Hematopoietic multipotent progenitor cell treated with erythropoietin and hydrocortisone succinate and interleukin-3 and kit ligand, for 15 days (in vitro differentiated cells): ENCODE measurements around the gene VCAM1.

ENCODE experiments used
- DNase-seq: peaks from one replicate; pipeline ENCODE4 v3.0.0-alpha.2; 2015; ENCODE audit warnings: low spot score

Gene VCAM1

DNA sequence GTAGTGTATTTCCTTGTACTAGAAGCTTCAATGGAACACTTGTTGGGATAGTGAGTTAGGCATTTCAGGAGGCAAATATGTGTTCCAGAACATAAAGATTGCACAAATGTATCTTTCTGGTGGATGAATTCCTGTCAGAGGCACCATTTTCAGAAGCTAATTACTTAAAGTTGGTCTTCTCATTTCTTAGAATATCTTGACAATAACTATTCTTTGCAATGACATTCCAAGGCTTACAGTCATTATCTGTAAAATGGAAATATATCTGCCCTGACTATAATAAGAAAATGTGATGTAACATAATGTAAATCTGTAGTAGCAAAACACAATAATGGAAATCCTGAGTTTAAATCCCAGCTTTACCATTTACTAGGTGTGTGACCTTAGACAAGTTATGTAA is 2.7 kb downstream of the VCAM1 start:
- no peak for DNase-seq

DNA sequence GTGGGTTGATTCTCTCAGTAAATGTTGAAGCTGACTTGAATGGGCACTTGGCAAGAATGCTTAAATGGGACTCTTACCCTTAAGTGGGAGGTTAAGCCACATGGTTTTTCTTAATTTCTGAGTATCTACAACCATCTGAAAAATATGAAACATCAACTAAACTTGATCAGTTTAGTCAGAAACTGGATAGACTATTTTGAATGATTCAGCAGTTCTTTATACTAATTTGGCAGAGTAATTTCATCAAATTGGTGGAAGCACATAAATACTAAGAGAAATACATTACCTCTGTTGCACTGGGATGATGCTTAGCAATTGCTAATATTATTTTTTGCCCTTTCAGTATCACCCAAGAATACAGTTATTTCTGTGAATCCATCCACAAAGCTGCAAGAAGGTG is 4.7 kb downstream of the VCAM1 start:
- no peak for DNase-seq

- no peak for DNase-seq
Observed at GRCh38 chr1:100730130-100730529, 10.6 kb downstream of the VCAM1 start.

DNA sequence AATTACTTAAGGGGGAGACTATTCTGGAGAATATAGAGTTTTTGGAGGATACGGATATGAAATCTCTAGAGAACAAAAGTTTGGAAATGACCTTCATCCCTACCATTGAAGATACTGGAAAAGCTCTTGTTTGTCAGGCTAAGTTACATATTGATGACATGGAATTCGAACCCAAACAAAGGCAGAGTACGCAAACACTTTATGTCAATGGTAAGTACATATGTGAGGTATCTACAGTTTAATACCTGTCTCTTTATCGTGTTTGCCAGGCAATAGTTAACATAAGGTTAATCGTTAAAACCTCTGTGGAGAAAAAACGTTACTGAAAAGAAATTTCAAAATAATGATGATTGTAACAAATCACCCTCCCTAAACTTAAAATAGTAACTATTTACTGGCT is 11.8 kb downstream of the VCAM1 start:
- DNase-seq: no peak

- DNase-seq: no peak
Observed at GRCh38 chr1:100731758-100732157, 12.2 kb downstream of the VCAM1 start.

DNA sequence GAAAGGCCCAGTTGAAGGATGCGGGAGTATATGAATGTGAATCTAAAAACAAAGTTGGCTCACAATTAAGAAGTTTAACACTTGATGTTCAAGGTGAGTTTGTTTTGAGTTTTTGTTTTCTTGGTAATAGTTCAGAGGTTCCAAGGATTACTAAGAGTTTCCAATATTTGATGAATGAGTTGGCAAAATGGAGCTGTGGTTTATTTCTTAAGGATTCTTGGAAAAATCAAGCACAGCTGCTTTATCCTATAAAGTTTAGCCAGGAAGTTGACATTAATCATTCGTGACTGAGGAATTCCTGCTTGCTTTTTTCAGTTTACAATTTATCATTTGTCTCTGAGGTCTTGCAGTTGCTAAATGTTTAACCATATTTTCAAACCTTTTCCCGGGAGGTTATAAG is 15.1 kb downstream of the VCAM1 start:
- DNase-seq: no peak

- DNase-seq: no peak
Observed at GRCh38 chr1:100735244-100735643, 15.7 kb downstream of the VCAM1 start.

- DNase-seq: no peak
Observed at GRCh38 chr1:100736324-100736723, 16.8 kb downstream of the VCAM1 start.

DNA sequence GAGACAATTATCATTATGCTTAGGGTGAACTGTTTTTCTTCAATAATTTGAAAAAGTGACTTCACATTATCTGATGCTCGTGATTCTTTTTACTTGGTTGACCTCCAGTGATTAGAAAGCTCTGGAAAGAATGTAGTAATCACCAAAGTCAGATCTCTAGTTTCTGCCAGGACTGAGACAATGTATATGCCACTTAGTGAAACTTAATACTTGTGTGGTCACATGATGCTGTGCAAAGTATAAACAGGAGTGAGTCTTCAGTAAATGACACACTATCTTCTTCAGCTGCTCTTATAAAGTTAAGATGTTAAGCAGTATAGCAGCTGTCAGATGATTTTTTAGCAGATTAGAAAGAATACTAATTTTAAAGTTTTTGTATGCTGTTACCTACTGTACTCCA is 17.2 kb downstream of the VCAM1 start:
- DNase-seq: no peak

DNA sequence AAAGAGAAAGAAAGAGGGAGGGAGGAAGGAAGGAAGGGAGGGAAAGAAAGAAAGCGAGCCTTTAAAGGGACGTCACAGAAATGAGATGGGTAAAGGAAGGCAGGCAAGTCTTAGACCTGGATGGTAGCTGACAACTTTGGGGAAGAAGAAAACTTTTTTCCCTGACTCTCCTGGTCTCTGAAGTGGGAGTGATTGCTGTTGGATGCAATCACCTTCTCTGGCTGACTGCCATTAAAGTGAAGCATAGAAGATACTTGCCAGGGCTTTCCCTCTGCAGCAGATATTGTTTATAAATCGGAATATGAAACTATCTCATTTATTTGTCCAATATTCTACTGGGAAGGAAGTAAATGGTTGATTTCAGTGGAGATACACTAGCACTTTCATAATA is 27.0 kb downstream of the VCAM1 start:
- DNase-seq: no peak

DNA sequence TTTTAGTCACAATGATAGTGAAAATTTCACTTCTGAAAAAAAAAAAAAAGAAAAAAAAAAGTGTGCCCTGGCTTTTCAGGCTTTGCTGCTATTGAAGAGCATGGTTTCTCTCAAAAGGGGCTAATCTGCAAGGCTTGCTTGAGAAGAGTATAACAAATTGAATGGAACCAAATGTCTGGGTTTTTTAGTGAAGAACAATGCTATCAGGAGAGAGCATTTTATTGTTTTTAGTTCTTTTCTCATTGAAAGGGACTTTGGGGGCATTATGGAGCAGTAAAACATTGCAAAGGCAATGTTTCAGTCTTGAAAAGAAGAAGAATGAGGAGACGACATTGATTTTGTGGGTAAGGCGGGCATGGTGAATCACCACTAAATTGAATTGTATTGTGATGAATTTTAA is 28.2 kb downstream of the VCAM1 start:
- DNase-seq: no peak

- DNase-seq: no peak
Observed at GRCh38 chr1:100750005-100750885, 30.7 kb downstream of the VCAM1 start.

DNA sequence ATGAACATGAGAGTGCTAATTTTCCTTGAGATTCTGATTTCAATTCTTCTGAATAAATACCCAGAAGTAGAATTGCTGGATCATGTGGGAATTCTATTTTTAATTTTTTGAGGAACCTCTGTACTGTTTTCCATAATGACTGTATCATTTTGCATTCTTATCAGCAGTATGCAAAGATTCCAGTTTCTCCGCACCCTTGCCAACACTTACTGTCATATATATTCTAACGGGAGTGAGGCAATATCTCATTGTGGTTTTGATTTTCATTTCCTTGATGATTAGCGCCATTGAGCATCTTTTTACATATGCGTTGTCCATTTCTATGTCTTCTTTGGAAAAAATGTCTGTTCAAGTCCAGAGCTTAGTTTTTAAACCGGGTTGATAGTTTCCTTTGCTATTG is 33.2 kb downstream of the VCAM1 start:
- no peak for DNase-seq

GRCh38 chr1:100757946-100758345 is 38.4 kb downstream of the VCAM1 start:
- DNase-seq: no peak

GRCh38 chr1:100759188-100759587 is 39.6 kb downstream of the VCAM1 start:
- no peak for DNase-seq

DNA sequence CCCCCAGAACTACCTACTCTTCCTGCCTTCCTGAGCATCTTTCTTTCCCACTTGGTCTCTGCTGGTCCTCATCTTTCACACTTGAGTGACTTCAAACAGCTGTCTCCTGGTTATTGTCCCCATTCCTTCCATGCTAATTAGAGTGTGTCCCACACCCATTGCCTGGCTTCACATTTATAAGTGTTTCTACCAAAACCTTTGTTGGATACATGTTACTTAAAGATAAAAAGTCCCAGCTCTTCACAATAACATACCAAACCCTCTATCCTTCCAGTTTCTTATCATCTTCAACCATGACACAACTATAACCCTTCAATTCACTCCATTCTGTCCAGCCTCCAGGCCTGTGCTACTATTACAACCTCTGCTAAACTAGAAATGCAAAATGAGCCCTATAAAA is 41.0 kb downstream of the VCAM1 start:
- DNase-seq: no peak

GRCh38 chr1:100762461-100762860 is 42.9 kb downstream of the VCAM1 start:
- no peak for DNase-seq

DNA sequence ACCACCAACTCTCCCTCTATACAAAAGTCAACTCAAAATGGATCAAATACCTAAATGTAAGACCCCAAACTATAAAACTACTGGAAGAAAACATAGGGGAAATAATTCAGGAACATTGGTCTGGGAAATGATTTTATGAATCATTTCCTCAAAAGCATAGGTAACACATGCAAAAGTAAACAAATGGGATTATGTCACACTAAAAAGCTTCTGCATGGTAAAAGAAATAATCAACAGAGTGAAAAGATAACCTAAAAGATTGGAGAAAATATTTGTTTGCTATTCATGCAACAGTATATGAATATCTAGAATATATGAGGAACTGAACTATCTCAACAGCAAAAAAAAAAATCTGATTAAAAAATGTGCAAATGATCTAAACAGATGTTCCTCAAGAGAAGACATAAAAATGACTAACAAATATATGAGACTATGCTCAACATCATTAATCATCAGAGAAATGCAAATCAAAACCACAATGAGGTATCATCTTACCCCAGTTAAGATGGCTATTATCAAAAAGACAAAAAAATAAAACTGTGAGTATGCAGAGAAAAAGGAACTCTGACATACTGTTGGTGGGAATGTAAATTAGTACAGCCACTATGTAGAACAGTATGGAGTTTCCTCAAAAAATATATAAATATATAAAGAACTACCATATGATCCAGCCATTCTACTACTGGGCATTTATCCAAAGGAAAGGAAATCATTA is 47.8 kb downstream of the VCAM1 start:
- no peak for DNase-seq

DNA sequence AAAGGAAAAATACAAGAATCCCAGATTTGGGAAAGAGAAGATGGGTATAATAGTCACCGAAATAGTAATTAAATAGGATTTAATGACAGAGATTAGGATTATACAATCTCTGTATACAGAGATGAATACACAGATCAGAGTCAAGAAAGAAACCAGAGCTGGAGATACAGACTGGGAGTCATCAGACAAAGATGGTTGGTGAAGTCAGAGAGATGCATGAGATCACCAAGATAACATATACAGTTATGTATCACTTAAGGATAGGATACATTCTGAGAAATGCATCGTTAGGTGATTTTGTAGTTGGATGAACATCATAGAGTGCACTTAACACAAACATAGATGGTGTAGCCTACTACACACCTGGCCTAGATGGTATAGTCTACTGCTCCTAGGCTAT is 49.8 kb downstream of the VCAM1 start:
- no peak for DNase-seq

DNA sequence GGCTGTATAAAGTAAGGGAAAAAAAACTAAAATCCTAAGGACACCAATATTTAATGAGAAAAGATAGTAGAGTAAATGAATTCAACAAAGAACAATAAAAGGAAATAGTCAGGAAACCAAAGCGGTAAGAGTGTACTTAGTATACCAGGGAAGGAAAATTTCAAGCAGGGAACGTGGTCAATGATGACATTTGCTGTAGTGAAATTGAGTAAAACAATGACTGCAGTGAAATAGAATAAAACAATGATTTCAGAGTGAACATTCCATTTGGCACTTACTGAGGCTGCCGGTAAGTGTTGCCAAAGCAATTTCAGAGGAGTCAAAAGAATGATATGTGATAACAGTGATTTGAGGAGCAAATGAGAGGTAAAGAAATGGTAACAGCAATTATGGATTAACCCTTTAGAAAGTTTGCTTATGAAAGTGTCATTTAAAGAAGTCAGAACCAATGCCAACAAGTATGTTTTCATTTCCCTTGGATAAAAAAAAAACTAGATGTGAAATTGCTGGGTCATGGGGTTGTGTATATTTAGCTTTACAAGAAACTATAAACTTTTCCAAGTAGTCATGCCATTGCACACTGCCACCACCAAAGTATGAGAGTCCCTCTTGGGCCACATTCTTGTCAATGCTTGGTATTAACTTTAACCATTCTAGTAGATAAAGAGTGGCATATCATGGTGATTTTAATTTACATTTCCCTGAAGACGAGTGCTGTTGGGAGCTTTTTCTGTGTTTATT is 50.5 kb downstream of the VCAM1 start:
- DNase-seq: no peak

GRCh38 chr1:100773444-100773843 is 53.9 kb downstream of the VCAM1 start:
- no peak for DNase-seq

- DNase-seq: no peak
Observed at GRCh38 chr1:100774370-100774769, 54.8 kb downstream of the VCAM1 start.

- no peak for DNase-seq
Observed at GRCh38 chr1:100775483-100775882, 55.9 kb downstream of the VCAM1 start.
